Lower leg skin (tissue), 3 donors: ENCODE measurements around the gene FBXO8.

ENCODE experiments used
- CTCF ChIP-seq, 3 donors: fragments of 450-650 bp; IDR thresholded peaks; one replicate each; pipeline ENCODE4 v1.5.1; 2016; ENCODE audit warnings: antibody characterized with exemption in 3 of 3, mild to moderate bottlenecking in 3 of 3, moderate library complexity in 2 of 3
- POLR2A ChIP-seq, 2 donors: fragments of 450-650 bp; IDR thresholded peaks; one replicate each; pipeline ENCODE4 v1.6.1; 2016 to 2017; ENCODE audit warnings: antibody characterized with exemption in 2 of 2, mild to moderate bottlenecking in 1 of 2, moderate library complexity in 1 of 2

GRCh38 chr4:174217273-174218126, 66.0 kb downstream of the FBXO8 start:
- TF ChIP-seq POLR2A (IDR thresholded peaks at IDR 0.05) (no peak), CTCF (IDR thresholded peaks at IDR 0.05) (no peak)
